Neuronal stem cell (in vitro differentiated cells): Measurements from ENCODE around the gene TRPM5.

Source experiments
- DNase-seq: peaks from one replicate; pipeline ENCODE4 v3.0.0-alpha.2; 2013; ENCODE audit warnings: low spot score
- H2AFZ ChIP-seq: one replicate; pipeline ENCODE4 v1.6.1; 2013; ENCODE audit warnings: mild to moderate bottlenecking, low read length, inconsistent platforms
- H2AK5ac ChIP-seq: 2 replicates; pipeline ENCODE4 v1.6.1; 2013; ENCODE audit warnings: low read depth, mild to moderate bottlenecking, inconsistent platforms, low read length, moderate library complexity, mixed read lengths
- H2BK120ac ChIP-seq: 2 replicates; pipeline ENCODE4 v1.6.1; 2013; ENCODE audit warnings: low read depth, mild to moderate bottlenecking, inconsistent platforms, low read length, moderate library complexity, mixed read lengths
- H2BK12ac ChIP-seq: one replicate; pipeline ENCODE4 v1.6.1; 2013; ENCODE audit warnings: low read length, inconsistent platforms
- H2BK15ac ChIP-seq: 2 replicates; pipeline ENCODE4 v1.6.1; 2013; ENCODE audit warnings: mild to moderate bottlenecking, low read length, inconsistent platforms, mixed read lengths
- H2BK5ac ChIP-seq: one replicate; pipeline ENCODE4 v1.6.1; 2013; ENCODE audit warnings: inconsistent platforms, mild to moderate bottlenecking, low read length, moderate library complexity
- H3K14ac ChIP-seq: one replicate; pipeline ENCODE4 v1.6.1; 2013; ENCODE audit warnings: low read length, inconsistent platforms
- H3K18ac ChIP-seq: 2 replicates; pipeline ENCODE4 v1.6.1; 2013; ENCODE audit warnings: low read length, inconsistent platforms
- H3K23ac ChIP-seq: 2 replicates; pipeline ENCODE4 v1.6.1; 2013; ENCODE audit warnings: low read depth, mild to moderate bottlenecking, mixed read lengths, low read length, inconsistent platforms; ENCODE audit not compliant: poor library complexity
- H3K27ac ChIP-seq: replicated peaks from 3 replicates; pipeline ENCODE4 v1.5.1; 2013; ENCODE audit warnings: low read length, inconsistent platforms
- H3K27me3 ChIP-seq, 3 experiments: 2 replicates each; pipeline ENCODE4 v1.6.1; 2013; ENCODE audit warnings: low read length in 3 of 3, mild to moderate bottlenecking in 2 of 3, inconsistent platforms in 1 of 3, low read depth in 1 of 3, mixed read lengths in 1 of 3, moderate library complexity in 1 of 3; ENCODE audit not compliant: control insufficient read depth in 3 of 3, insufficient read depth in 3 of 3
- H3K36me3 ChIP-seq, 2 donors: replicated peaks in 1 of 2; 2 replicates each; pipeline ENCODE4 v1.6.1; 2013; ENCODE audit warnings: low read length in 2 of 2; ENCODE audit not compliant: control insufficient read depth in 2 of 2, insufficient read depth in 2 of 2
- H3K4ac ChIP-seq: 2 replicates; pipeline ENCODE4 v1.6.1; 2013; ENCODE audit warnings: inconsistent platforms, mild to moderate bottlenecking, low read length, moderate library complexity
- H3K4me1 ChIP-seq, 2 donors: 1 replicate in 1 of 2; 2 replicates in 1 of 2; pipeline ENCODE4 v1.6.1; 2013; ENCODE audit warnings: low read length in 2 of 2, low read depth in 1 of 2; ENCODE audit not compliant: control insufficient read depth in 2 of 2, insufficient read depth in 1 of 2
- H3K4me2 ChIP-seq: one replicate; pipeline ENCODE4 v1.6.1; 2013; ENCODE audit warnings: mild to moderate bottlenecking, low read length, inconsistent platforms; ENCODE audit not compliant: insufficient read depth, poor library complexity, severe bottlenecking
- H3K4me3 ChIP-seq, 2 donors: 2 replicates each; pipeline ENCODE4 v1.5.1; 2013; ENCODE audit warnings: low read length in 2 of 2, mild to moderate bottlenecking in 2 of 2, inconsistent platforms in 1 of 2, moderate library complexity in 1 of 2
- H3K79me1 ChIP-seq: one replicate; pipeline ENCODE4 v1.6.1; 2013; ENCODE audit warnings: low read depth, mild to moderate bottlenecking, inconsistent platforms, low read length, moderate library complexity
- H3K9ac ChIP-seq: one replicate; pipeline ENCODE4 v1.6.1; 2013; ENCODE audit warnings: mild to moderate bottlenecking, low read depth, low read length, inconsistent platforms; ENCODE audit not compliant: poor library complexity
- H3K9me3 ChIP-seq, 2 donors: replicated peaks in 1 of 2; 2 replicates each; pipeline versions ENCODE3 to v1.6.1; 2013; ENCODE audit warnings: low read length in 2 of 2, mild to moderate bottlenecking in 2 of 2, inconsistent platforms in 1 of 2, low read depth in 1 of 2, mixed read lengths in 1 of 2, moderate library complexity in 1 of 2; ENCODE audit not compliant: control insufficient read depth in 2 of 2, insufficient read depth in 1 of 2
- H4K8ac ChIP-seq: one replicate; pipeline ENCODE4 v1.6.1; 2013; ENCODE audit warnings: low read depth, mild to moderate bottlenecking, inconsistent platforms, low read length, moderate library complexity
- H4K91ac ChIP-seq: one replicate; pipeline ENCODE4 v1.6.1; 2013; ENCODE audit warnings: low read length, low read depth, mild to moderate bottlenecking, inconsistent platforms; ENCODE audit not compliant: poor library complexity
- WGBS, 2 donors: extraction: QIAGEN DNeasy Blood & Tissue Kit; methylation state at CpG; one replicate each; pipeline ENCODE4 v1.1.7; 2013; ENCODE audit warnings: missing lambda C conversion rate in 2 of 2, mixed read lengths in 1 of 2; ENCODE audit not compliant: insufficient read length in 2 of 2, insufficient replicate concordance in 1 of 2; ENCODE audit errors: extremely low coverage in 2 of 2; 5-methylcytosine and 5-hydroxymethylcytosine counted together

Gene TRPM5

GRCh38 chr11:2425506-2425905 lies 18.8 kb downstream of the TRPM5 start:
- H3K4me3 ChIP-seq, result no peak overlapping the region
- WGBS, 2 donors, result no CpG with 5 or more reads among the region's 8 CpGs
- peak overlapping the region; percentile 6 for H2BK5ac ChIP-seq

GRCh38 chr11:2424811-2425495 lies 19.4 kb downstream of the TRPM5 start:
- no peak for DNase-seq
- H3K4ac ChIP-seq, result no peak overlapping the region
- H2BK5ac ChIP-seq, result peak overlapping the region; percentile 12
- H2BK12ac ChIP-seq, result peak overlapping the region; percentile 14
- H2BK120ac ChIP-seq, result peak overlapping the region; percentile 19
- H4K91ac ChIP-seq, result no peak overlapping the region
- H3K27ac ChIP-seq, result no peak overlapping the region
- peak overlapping the region; percentile 68 for H2AK5ac ChIP-seq
- H3K14ac ChIP-seq, result peak overlapping the region; percentile 47
- H3K4me1 ChIP-seq, result peaks cover 2 to 8% of the 10 kb centered on the region in 2 donors
- peak overlapping the region; percentile 67 for H3K23ac ChIP-seq
- H3K18ac ChIP-seq, result peak overlapping the region; percentile 11
- peaks cover 0 to 2% (median 0%) of the 10 kb centered on the region in 3 experiments for H3K27me3 ChIP-seq
- WGBS, 2 donors, result no CpG with 5 or more reads among the region's 28 CpGs
- no peaks in the 10 kb centered on the region for H3K79me1 ChIP-seq
- no peak overlapping the region for H3K4me3 ChIP-seq
- H2AFZ ChIP-seq, result no peak overlapping the region
- H3K4me2 ChIP-seq, result no peak overlapping the region
- H2BK15ac ChIP-seq, result no peak overlapping the region
- H3K9me3 ChIP-seq, result peaks cover 0 to 4% of the 10 kb centered on the region in 2 donors
- H3K9ac ChIP-seq, result no peak overlapping the region
- H3K36me3 ChIP-seq, result no peaks in the 10 kb centered on the region
- no peak overlapping the region for H4K8ac ChIP-seq

More at GRCh38 chr11:2425506-2425905, 18.8 kb downstream of the TRPM5 start:
- H3K27ac ChIP-seq, result no peak overlapping the region
- peak overlapping the region; percentile 72 for H2BK15ac ChIP-seq
- H3K14ac ChIP-seq, result no peak overlapping the region
- no peak overlapping the region for H3K9ac ChIP-seq
- no peak overlapping the region for H2AFZ ChIP-seq
- no peaks in the 10 kb centered on the region for H3K36me3 ChIP-seq
- H3K4me2 ChIP-seq, result no peak overlapping the region
- H4K8ac ChIP-seq, result no peak overlapping the region
- peak overlapping the region; percentile 14 for H2BK12ac ChIP-seq
- H3K4ac ChIP-seq, result no peak overlapping the region
- peaks cover 0 to 4% of the 10 kb centered on the region in 2 donors for H3K9me3 ChIP-seq
- peaks cover 0 to 4% (median 0%) of the 10 kb centered on the region in 3 experiments for H3K27me3 ChIP-seq
- H2AK5ac ChIP-seq, result no peak overlapping the region
- no peak overlapping the region for H4K91ac ChIP-seq
- H2BK120ac ChIP-seq, result peak overlapping the region; percentile 19
- H3K79me1 ChIP-seq, result no peaks in the 10 kb centered on the region
- peak overlapping the region; percentile 53 for H3K18ac ChIP-seq
- H3K23ac ChIP-seq, result peak overlapping the region; percentile 67
- DNase-seq, result no peak
- H3K4me1 ChIP-seq, result peaks cover 2 to 4% of the 10 kb centered on the region in 2 donors

- H3K27me3 ChIP-seq, result no peaks in the 10 kb centered on the region
- no peaks in the 10 kb centered on the region for H3K79me1 ChIP-seq
- no peak overlapping the region for H3K9ac ChIP-seq
- H3K14ac ChIP-seq, result no peak overlapping the region
- peaks cover 4 to 10% of the 10 kb centered on the region in 2 donors for H3K4me1 ChIP-seq
- no peak overlapping the region for H2BK5ac ChIP-seq
- peak overlapping the region; percentile 60 for H2BK12ac ChIP-seq
- peak overlapping the region; percentile 46 for H4K91ac ChIP-seq
- no peak overlapping the region for H3K4ac ChIP-seq
- H3K36me3 ChIP-seq, result no peaks in the 10 kb centered on the region
- H2AK5ac ChIP-seq, result peak overlapping the region; percentile 99
- no peak overlapping the region for H4K8ac ChIP-seq
- peak overlapping the region; percentile 5 for H2BK120ac ChIP-seq
- H3K18ac ChIP-seq, result peak overlapping the region; percentile 19
- peak overlapping the region; percentile 4 for H3K23ac ChIP-seq
- DNase-seq, result no peak
- H3K4me2 ChIP-seq, result no peak overlapping the region
- H3K27ac ChIP-seq, result no peak overlapping the region
- H2AFZ ChIP-seq, result no peak overlapping the region
- peak overlapping the region; percentile 74 for H2BK15ac ChIP-seq
- H3K9me3 ChIP-seq, result no peaks in the 10 kb centered on the region
- no peak overlapping the region for H3K4me3 ChIP-seq
- WGBS, 2 donors, result no CpG with 5 or more reads among the region's 26 CpGs
These were observed 20.9 kb downstream of the TRPM5 start for GRCh38 chr11:2423157-2424025.
